H1 (cell line): ENCODE results near the gene TWIST2. TPM values are rescaled to one million over a fixed set of nuclear protein-coding genes. Genes with fewer than 3 reads are reported as not detected.

Experiments used
- CTCF ChIA-PET: fragments of 300-600 bp; sonication (Branson Sonifier 250); formaldehyde crosslinking; loops from one replicate; lab custom pipeline; 2021; ENCODE audit not compliant: partially characterized antibody; lab: Charles Lee
- POLR2A ChIA-PET: fragments of 300-600 bp; sonication (Branson Sonifier 250); formaldehyde crosslinking; loops from one replicate; lab custom pipeline; 2021; ENCODE audit warnings: inconsistent platforms; ENCODE audit not compliant: partially characterized antibody; lab: Charles Lee
- DNase-seq, 2 experiments: peaks; one replicate each; pipeline versions ENCODE4 v3.0.0 to v3.0.0-alpha.2; 2010 to 2022; ENCODE audit warnings: low spot score in 2 of 2, low read depth in 1 of 2, mixed read lengths in 1 of 2
- FAIRE-seq: peaks from 2 replicates; lab custom pipeline; 2011; peaks lifted over from hg19 to GRCh38; lab: Jason Lieb, UNC
- H2AFZ ChIP-seq: 2 replicates; pipeline ENCODE4 v1.8.1; 2012; ENCODE audit warnings: low read length, inconsistent platforms
- H2AK5ac ChIP-seq: 2 replicates; pipeline ENCODE4 v1.6.1; 2013; ENCODE audit warnings: low read depth, low read length
- H2BK120ac ChIP-seq: replicated peaks from 2 replicates; pipeline ENCODE3; 2013; ENCODE audit warnings: low read depth, low read length, inconsistent platforms
- H2BK12ac ChIP-seq: 2 replicates; pipeline ENCODE4 v1.6.1; 2013; ENCODE audit warnings: low read depth, low read length
- H2BK15ac ChIP-seq: 2 replicates; pipeline ENCODE4 v1.6.1; 2013; ENCODE audit warnings: low read length
- H2BK20ac ChIP-seq: 2 replicates; pipeline ENCODE4 v1.6.1; 2013; ENCODE audit warnings: low read length
- H2BK5ac ChIP-seq: 2 replicates; pipeline ENCODE4 v1.6.1; 2013; ENCODE audit warnings: low read depth, low read length
- H3K14ac ChIP-seq: 2 replicates; pipeline ENCODE4 v1.6.1; 2013; ENCODE audit warnings: inconsistent platforms; ENCODE audit not compliant: insufficient read length
- H3K18ac ChIP-seq: 2 replicates; pipeline ENCODE4 v1.6.1; 2013; ENCODE audit warnings: low read length; ENCODE audit errors: extremely low read depth
- H3K23ac ChIP-seq: 2 replicates; pipeline ENCODE4 v1.6.1; 2013; ENCODE audit warnings: inconsistent platforms; ENCODE audit not compliant: insufficient read length
- H3K23me2 ChIP-seq: 2 replicates; pipeline ENCODE4 v1.6.1; 2013; ENCODE audit warnings: low read depth, low read length
- H3K27ac ChIP-seq: 2 replicates; pipeline ENCODE4 v1.6.1; 2011; ENCODE audit warnings: low read depth, low read length, inconsistent platforms
- H3K27me3 ChIP-seq, 4 experiments: replicated peaks in 1 of 4; 1 replicate in 1 of 4; 2 replicates in 3 of 4; pipeline versions ENCODE4 v1.6.1 to v1.8.1; 2011 to 2013; ENCODE audit warnings: low read length in 3 of 4, mild to moderate bottlenecking in 3 of 4, inconsistent platforms in 2 of 4, mixed read lengths in 2 of 4, moderate library complexity in 1 of 4; ENCODE audit not compliant: control insufficient read depth in 3 of 4, insufficient read depth in 3 of 4; ENCODE audit errors: extremely low read depth in 1 of 4
- H3K36me3 ChIP-seq, 4 experiments: 2 replicates each; pipeline versions ENCODE4 v1.6.1 to v1.8.1; 2011 to 2013; ENCODE audit warnings: mild to moderate bottlenecking in 4 of 4, low read length in 3 of 4, moderate library complexity in 2 of 4, control low read depth in 1 of 4, inconsistent platforms in 1 of 4; ENCODE audit not compliant: insufficient read depth in 4 of 4, control insufficient read depth in 2 of 4
- H3K4ac ChIP-seq: replicated peaks from 2 replicates; pipeline ENCODE3; 2013; ENCODE audit warnings: low read length, low read depth, mixed read lengths, inconsistent platforms; ENCODE audit not compliant: insufficient read length
- H3K4me1 ChIP-seq, 4 experiments: replicated peaks in 1 of 4; 1 replicate in 1 of 4; 2 replicates in 3 of 4; pipeline versions ENCODE4 v1.6.1 to v1.8.1; 2011 to 2013; ENCODE audit warnings: low read length in 3 of 4, inconsistent platforms in 2 of 4, mixed read lengths in 1 of 4; ENCODE audit not compliant: insufficient read depth in 4 of 4, control insufficient read depth in 3 of 4
- H3K4me2 ChIP-seq, 2 experiments: 2 replicates each; pipeline versions ENCODE4 v1.6.1 to v1.8.1; 2011 to 2013; ENCODE audit warnings: low read depth in 2 of 2, low read length in 2 of 2, control low read depth in 1 of 2, inconsistent platforms in 1 of 2, mild to moderate bottlenecking in 1 of 2; ENCODE audit not compliant: insufficient read depth in 1 of 2
- H3K4me3 ChIP-seq, 4 experiments: fragments of 200-600, 300-600 bp in 1 of 4; sonication (generic), shearing (Covaris generic), sonication (Bioruptor Twin) in 1 of 4; 2 replicates each; pipeline versions ENCODE4 v1.5.1 to v1.8.1; 2011 to 2016; ENCODE audit warnings: low read length in 4 of 4, low read depth in 3 of 4, control low read depth in 2 of 4, inconsistent platforms in 2 of 4, mild to moderate bottlenecking in 2 of 4, mixed read lengths in 1 of 4, moderate library complexity in 1 of 4; ENCODE audit not compliant: insufficient read depth in 2 of 4; ENCODE audit errors: extremely low read depth in 1 of 4
- H3K56ac ChIP-seq: replicated peaks from 2 replicates; pipeline ENCODE3; 2013; ENCODE audit warnings: low read depth, mild to moderate bottlenecking, mixed read lengths, low read length, inconsistent platforms; ENCODE audit not compliant: insufficient read length
- H3K79me1 ChIP-seq: 2 replicates; pipeline ENCODE4 v1.6.1; 2013; ENCODE audit warnings: low read depth, low read length, control low read depth
- H3K79me2 ChIP-seq, 2 experiments: 2 replicates each; pipeline versions ENCODE4 v1.6.1 to v1.8.1; 2012 to 2013; ENCODE audit warnings: low read length in 2 of 2, mild to moderate bottlenecking in 2 of 2, inconsistent platforms in 1 of 2; ENCODE audit not compliant: insufficient read depth in 2 of 2, control insufficient read depth in 1 of 2
- H3K9ac ChIP-seq, 4 experiments: replicated peaks in 1 of 4; 1 replicate in 1 of 4; 2 replicates in 3 of 4; pipeline versions ENCODE4 v1.6.1 to v1.8.1; 2011 to 2013; ENCODE audit warnings: low read depth in 3 of 4, low read length in 3 of 4, control low read depth in 2 of 4, mild to moderate bottlenecking in 2 of 4, moderate library complexity in 2 of 4, inconsistent platforms in 1 of 4; ENCODE audit errors: extremely low read depth in 1 of 4
- H3K9me3 ChIP-seq, 2 experiments: 2 replicates each; pipeline versions ENCODE4 v1.6.1 to v1.8.1; 2012 to 2013; ENCODE audit warnings: mild to moderate bottlenecking in 2 of 2, moderate library complexity in 2 of 2, control low read depth in 1 of 2, inconsistent platforms in 1 of 2, low read depth in 1 of 2, low read length in 1 of 2, mixed read lengths in 1 of 2; ENCODE audit not compliant: insufficient read depth in 2 of 2
- H4K20me1 ChIP-seq, 2 experiments: replicated peaks in 1 of 2; 2 replicates each; pipeline versions ENCODE3 to v1.8.1; 2011 to 2013; ENCODE audit warnings: inconsistent platforms in 2 of 2, low read length in 2 of 2, mild to moderate bottlenecking in 1 of 2; ENCODE audit not compliant: insufficient read depth in 2 of 2, control insufficient read depth in 1 of 2
- H4K5ac ChIP-seq: 2 replicates; pipeline ENCODE4 v1.6.1; 2013; ENCODE audit warnings: low read length, low read depth, mixed read lengths, inconsistent platforms; ENCODE audit not compliant: insufficient read length
- H4K8ac ChIP-seq: 2 replicates; pipeline ENCODE4 v1.8.0; 2013; ENCODE audit warnings: mild to moderate bottlenecking, moderate library complexity, low read length, inconsistent platforms; ENCODE audit not compliant: insufficient read depth; ENCODE audit errors: extremely low read depth
- H4K91ac ChIP-seq: replicated peaks from 2 replicates; pipeline ENCODE3; 2013; ENCODE audit warnings: low read length, mixed read lengths, inconsistent platforms; ENCODE audit not compliant: insufficient read length
- CBX5 ChIP-seq: fragments of 300-800, 300-1000 bp; sonication (generic); IDR thresholded peaks from 2 replicates; pipeline ENCODE4 v1.7.1; 2016; ENCODE audit warnings: antibody characterized with exemption, low read length, low read depth
- CREB1 ChIP-seq: IDR thresholded peaks from 2 replicates; pipeline ENCODE4 v1.6.1; 2012; ENCODE audit warnings: inconsistent platforms
- GABPA ChIP-seq: IDR thresholded peaks from 2 replicates; pipeline ENCODE4 v1.6.1; 2011; ENCODE audit warnings: mild to moderate bottlenecking, low read length, moderate library complexity, borderline replicate concordance; ENCODE audit not compliant: insufficient read depth
- HDAC6 ChIP-seq: IDR thresholded peaks from one replicate; pipeline ENCODE4 v1.7.1; 2012; ENCODE audit warnings: low read depth, mild to moderate bottlenecking, inconsistent platforms, low read length, moderate library complexity
- MAFK ChIP-seq: IDR thresholded peaks from 2 replicates; pipeline ENCODE4 v1.6.1; 2012; ENCODE audit warnings: low read depth, mild to moderate bottlenecking, improper control_type of control experiment, low read length
- POLR2A ChIP-seq, 2 experiments: IDR thresholded peaks; 1 replicate in 1 of 2; 2 replicates in 1 of 2; pipeline ENCODE4 v1.6.1; 2011; ENCODE audit warnings: low read depth in 2 of 2, low read length in 2 of 2, mild to moderate bottlenecking in 2 of 2; ENCODE audit errors: control extremely low read depth in 1 of 2
- POU5F1 ChIP-seq: IDR thresholded peaks from 2 replicates; pipeline ENCODE4 v1.6.1; 2011; ENCODE audit warnings: low read depth, mild to moderate bottlenecking, low read length, moderate library complexity
- RFX5 ChIP-seq: IDR thresholded peaks from 2 replicates; pipeline ENCODE4 v1.6.1; 2011; ENCODE audit warnings: low read depth, low read length, improper control_type of control experiment, borderline replicate concordance
- RNF2 ChIP-seq: fragments of 200-900, 300-1000 bp; sonication (generic); IDR thresholded peaks from 2 replicates; pipeline ENCODE4 v1.7.1; 2016; ENCODE audit warnings: borderline replicate concordance, low read depth, mild to moderate bottlenecking, antibody characterized with exemption, low read length; ENCODE audit not compliant: poor library complexity, severe bottlenecking; ENCODE audit errors: missing control alignments
- SAP30 ChIP-seq: fragments of 300-600 bp; sonication (generic); IDR thresholded peaks from 2 replicates; pipeline ENCODE4 v1.7.1; 2012; ENCODE audit warnings: low read length, moderate library complexity, mild to moderate bottlenecking, inconsistent platforms; ENCODE audit not compliant: insufficient read depth, insufficient replicate concordance
- SIN3A ChIP-seq, 2 experiments: IDR thresholded peaks in 1 of 2; conservative IDR thresholded peaks in 1 of 2; 2 replicates each; pipeline ENCODE4 v1.6.1; 2011 to 2012; ENCODE audit warnings: low read length in 2 of 2, improper control_type of control experiment in 1 of 2, low read depth in 1 of 2, mild to moderate bottlenecking in 1 of 2
- TBP ChIP-seq: IDR thresholded peaks from 2 replicates; pipeline ENCODE4 v1.6.1; 2011; ENCODE audit warnings: low read depth, low read length, improper control_type of control experiment
- TEAD4 ChIP-seq: IDR thresholded peaks from 2 replicates; pipeline ENCODE4 v1.6.1; 2012; ENCODE audit warnings: low read depth, low read length, inconsistent platforms, mixed read lengths
- WGBS, 2 experiments: shearing (Covaris generic) in 1 of 2; methylation state at CpG; one replicate each; pipeline versions ENCODE4 v1.1.6 to v1.1.7; 2013 to 2015; ENCODE audit warnings: low lambda C conversion rate in 2 of 2, mixed read lengths in 2 of 2, inconsistent platforms in 1 of 2, low coverage in 1 of 2, missing lambda C conversion rate in 1 of 2; ENCODE audit not compliant: insufficient replicate concordance in 2 of 2, insufficient coverage in 1 of 2, insufficient read length in 1 of 2; ENCODE audit errors: extremely low coverage in 1 of 2, missing lambda C conversion rate in 1 of 2; 5-methylcytosine and 5-hydroxymethylcytosine counted together
- polyA plus RNA-seq, 7 experiments: library from polyadenylated mRNA; depleted of rRNA in 3 of 7; stranded (reverse) in 5 of 7; unstranded in 2 of 7; fragments of >200 nt in 5 of 7; fragments of 200-250 nt in 2 of 7; gene quantifications; 1 replicate in 5 of 7; 2 replicates in 1 of 7; 4 replicates in 1 of 7; pipeline versions ENCODE4 v1.2.1 to v1.2.3, GENCODE V29; 2011 to 2013; ENCODE audit warnings: missing spikeins in 2 of 7, mixed read lengths in 2 of 7
- total RNA-seq: library from RNA; stranded (reverse); fragmentation: NEBNext Ultra II Directional; extraction: Animal tissue kit (Norgen Biotek cat#: 25700); gene quantifications from 2 replicates; pipeline ENCODE4 v1.2.1, GENCODE V29; 2021

Gene TWIST2
- total and polyA plus RNA-seq, 2 of the 8 experiments (the other 6 are each of a cell fraction or from before 2014, with no cell fraction given) = 2.6 to 4.3 TPM

DNA sequence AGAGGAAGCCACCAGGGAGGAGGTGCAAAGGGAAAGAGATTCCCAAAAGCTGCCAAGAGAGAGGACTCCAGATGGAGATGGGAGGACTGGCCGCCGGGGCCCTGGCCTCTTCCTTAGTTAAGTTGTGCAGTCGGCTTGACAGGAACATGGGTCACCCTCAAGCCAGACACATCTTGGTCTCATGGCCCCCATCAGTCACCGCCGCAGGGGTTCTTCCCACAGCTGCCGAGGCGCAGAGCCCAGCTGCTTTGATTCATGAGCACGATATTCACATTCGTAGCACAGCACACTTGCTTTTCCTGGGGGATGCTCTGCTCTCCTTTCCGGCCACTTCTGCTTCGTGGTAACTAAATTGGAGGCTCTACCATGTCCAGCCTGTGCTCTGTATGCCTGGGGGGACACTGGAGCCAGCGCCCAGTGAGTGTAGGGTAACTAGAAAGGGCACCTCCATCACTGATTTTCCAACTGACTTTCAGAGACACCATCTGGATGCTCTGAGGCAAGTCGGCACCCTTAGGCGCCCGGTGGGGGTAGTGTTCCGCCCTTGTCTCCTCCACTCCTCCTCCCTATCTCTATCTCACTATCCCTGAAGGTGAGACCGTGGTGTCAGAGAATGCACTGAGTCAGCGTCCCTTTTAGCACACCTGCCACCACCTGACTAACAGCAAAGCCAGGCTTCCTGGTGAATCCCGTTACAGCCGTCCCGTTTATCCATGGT, 13.3 kb downstream of the TWIST2 start:
- Histone ChIP-seq H2BK120ac (no peak overlapping the region), H3K36me3 (no peaks in the 10 kb centered on the region), H3K4ac (no peak overlapping the region), H3K79me2 (no peaks in the 10 kb centered on the region), H3K9me3 (no peaks in the 10 kb centered on the region), H3K9ac (no peak overlapping the region), H3K56ac (no peak overlapping the region), H2BK12ac (no peak overlapping the region), H4K20me1 (no peaks in the 10 kb centered on the region), H3K14ac (no peak overlapping the region), H3K4me3 (no peak overlapping the region), H3K4me1 (peaks cover 4 to 15% (median 11%) of the 10 kb centered on the region in 4 experiments), H3K23ac (no peak overlapping the region), H2BK5ac (no peak overlapping the region), H2BK20ac (no peak overlapping the region), H3K27me3 (no peaks in the 10 kb centered on the region; a peak in 3 of 7 replicates), H4K8ac (peak overlapping the region; percentile 53; the same call in 1 of the 2 replicates), H2AFZ (no peak overlapping the region), H3K23me2 (no peaks in the 10 kb centered on the region), H3K4me2 (no peak overlapping the region), H4K5ac (no peak overlapping the region), H2AK5ac (no peak overlapping the region), H4K91ac (no peak overlapping the region), H2BK15ac (no peak overlapping the region), H3K79me1 (no peaks in the 10 kb centered on the region), H3K18ac (no peak overlapping the region), H3K27ac (no peak overlapping the region)
- DNase-seq = no peak
- no peak for FAIRE-seq
- 83% methylated on average over 21 of the region's 21 CpGs; no CpG with 5 or more reads in 1 of the 2 experiments for WGBS, 2 experiments
- CTCF ChIA-PET = no interaction called here
- POLR2A ChIA-PET = no interaction called here
- no peak for TF ChIP-seq GABPA
- TF ChIP-seq SIN3A (conservative IDR thresholded peaks at IDR 0.05 in 1 of 2, IDR thresholded peaks at IDR 0.05 in 1 of 2; ENCODE audit: low read depth in 1 of 2, low read length in 2 of 2) = no peak
- no peak for TF ChIP-seq HDAC6
- no peak for TF ChIP-seq MAFK
- no peak for TF ChIP-seq CBX5
- TF ChIP-seq POLR2A (IDR thresholded peaks at IDR 0.05; ENCODE audit: control extremely low read depth in 1 of 2, low read depth in 2 of 2, low read length in 2 of 2) = no peak
- TF ChIP-seq SAP30 = no peak
- no peak for TF ChIP-seq RNF2
- no peak for TF ChIP-seq TBP
- TF ChIP-seq CREB1 = no peak
- no peak for TF ChIP-seq POU5F1
- no peak for TF ChIP-seq RFX5
- no peak for TF ChIP-seq TEAD4
